ENCODE results near the gene KAT2A.

DNA sequence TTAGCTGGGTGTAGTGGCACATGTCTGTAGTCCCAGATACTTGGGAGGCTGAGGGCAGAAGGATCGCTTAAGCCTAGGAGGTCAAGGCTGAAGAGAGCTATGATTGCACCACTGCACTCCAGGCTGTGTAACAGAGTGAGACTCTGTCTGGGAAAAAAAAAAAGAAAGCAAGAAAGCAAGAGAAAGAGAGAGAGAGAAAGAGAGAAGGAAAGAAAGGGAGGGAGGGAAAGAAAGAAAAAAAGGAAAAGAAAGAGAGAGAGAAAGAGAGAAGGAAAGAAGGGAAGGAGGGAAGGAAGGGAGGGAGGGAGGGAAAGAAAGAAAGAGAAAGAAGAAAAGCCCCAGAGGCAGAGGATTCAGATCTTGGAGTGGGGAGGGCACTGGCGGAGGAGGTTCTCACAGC lies 15.2 kb downstream of the KAT2A start:
- TF ChIP-seq, protein P1, sequence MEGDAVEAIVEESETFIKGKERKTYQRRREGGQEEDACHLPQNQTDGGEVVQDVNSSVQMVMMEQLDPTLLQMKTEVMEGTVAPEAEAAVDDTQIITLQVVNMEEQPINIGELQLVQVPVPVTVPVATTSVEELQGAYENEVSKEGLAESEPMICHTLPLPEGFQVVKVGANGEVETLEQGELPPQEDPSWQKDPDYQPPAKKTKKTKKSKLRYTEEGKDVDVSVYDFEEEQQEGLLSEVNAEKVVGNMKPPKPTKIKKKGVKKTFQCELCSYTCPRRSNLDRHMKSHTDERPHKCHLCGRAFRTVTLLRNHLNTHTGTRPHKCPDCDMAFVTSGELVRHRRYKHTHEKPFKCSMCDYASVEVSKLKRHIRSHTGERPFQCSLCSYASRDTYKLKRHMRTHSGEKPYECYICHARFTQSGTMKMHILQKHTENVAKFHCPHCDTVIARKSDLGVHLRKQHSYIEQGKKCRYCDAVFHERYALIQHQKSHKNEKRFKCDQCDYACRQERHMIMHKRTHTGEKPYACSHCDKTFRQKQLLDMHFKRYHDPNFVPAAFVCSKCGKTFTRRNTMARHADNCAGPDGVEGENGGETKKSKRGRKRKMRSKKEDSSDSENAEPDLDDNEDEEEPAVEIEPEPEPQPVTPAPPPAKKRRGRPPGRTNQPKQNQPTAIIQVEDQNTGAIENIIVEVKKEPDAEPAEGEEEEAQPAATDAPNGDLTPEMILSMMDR (IDR thresholded peaks at IDR 0.05) = no peak
- no peak for TF ChIP-seq POLR2A (IDR thresholded peaks at IDR 0.05)

Data from adrenal gland (tissue), 5 donors.